Myocyte (in vitro differentiated cells): ENCODE data around the gene SNX7. TPM values are rescaled to one million over a fixed set of nuclear protein-coding genes. Genes with fewer than 3 reads are reported as not detected.

Experiments used
- DNase-seq: peaks from one replicate; pipeline ENCODE4 v3.0.0-alpha.2; 2012; ENCODE audit warnings: low read depth
- polyA plus RNA-seq: library from polyadenylated mRNA; unstranded; fragments of >200 nt; gene quantifications from one replicate; pipeline ENCODE4 v1.2.1, GENCODE V29; 2012; ENCODE audit warnings: missing spikeins
- total RNA-seq: library from RNA; depleted of rRNA; stranded (reverse); fragments of >200 nt; gene quantifications from 2 replicates; pipeline ENCODE4 v1.2.3, GENCODE V29; 2014

Gene SNX7
- 25.4 and 43.6 TPM in 2 replicates for total RNA-seq
- 19.1 TPM for polyA plus RNA-seq

- DNase-seq, result peak; percentile 87
Measured at GRCh38 chr1:98661544-98662355, at the start of gene SNX7. Gene SNX7, plus strand, starts transcription at chr1:98661721. Its CDS starts 11 bp downstream, at chr1:98661732.

GRCh38 chr1:98637316-98637715, 24.2 kb upstream of the SNX7 start:
- no peak for DNase-seq

- no peak for DNase-seq
Measured at GRCh38 chr1:98638185-98638584, 23.3 kb upstream of the SNX7 start.

- no peak for DNase-seq
Measured at GRCh38 chr1:98644510-98644909, 17.0 kb upstream of the SNX7 start.

GRCh38 chr1:98651116-98651632, 10.3 kb upstream of the SNX7 start:
- DNase-seq, result no peak

- no peak for DNase-seq
Measured at GRCh38 chr1:98653123-98653522, 8.4 kb upstream of the SNX7 start.

GRCh38 chr1:98659879-98660278, 1.6 kb upstream of the SNX7 start:
- no peak for DNase-seq

- peak; percentile 24 for DNase-seq
Measured at GRCh38 chr1:98660940-98661543, 479 bp upstream of the SNX7 start.

GRCh38 chr1:98662356-98662670, 792 bp downstream of the SNX7 start:
- no peak for DNase-seq

GRCh38 chr1:98668733-98669132, 7.2 kb downstream of the SNX7 start:
- peak; percentile 22 for DNase-seq

- DNase-seq, result peak; percentile 24
Measured at GRCh38 chr1:98669355-98670296, 8.1 kb downstream of the SNX7 start.

GRCh38 chr1:98672189-98672588, 10.7 kb downstream of the SNX7 start:
- no peak for DNase-seq

- DNase-seq, result no peak
Measured at GRCh38 chr1:98674075-98674781, 12.7 kb downstream of the SNX7 start.

- no peak for DNase-seq
Measured at GRCh38 chr1:98675282-98675681, 13.8 kb downstream of the SNX7 start.

- DNase-seq, result peak; percentile 63
Measured at GRCh38 chr1:98677288-98677687, 15.8 kb downstream of the SNX7 start.

- DNase-seq, result no peak
Measured at GRCh38 chr1:98681812-98682211, 20.3 kb downstream of the SNX7 start.

- no peak for DNase-seq
Measured at GRCh38 chr1:98688110-98688739, 26.7 kb downstream of the SNX7 start.

- DNase-seq, result no peak
Measured at GRCh38 chr1:98690576-98690975, 29.1 kb downstream of the SNX7 start.

GRCh38 chr1:98692482-98692881, 31.0 kb downstream of the SNX7 start:
- peak; percentile 41 for DNase-seq

GRCh38 chr1:98693385-98693784, 31.9 kb downstream of the SNX7 start:
- DNase-seq, result no peak
